ENCODE measurements around the gene MMP11.

MMP11 gene

GRCh38 chr22:23832226-23833016 is 59.8 kb downstream of the MMP11 start:
- no peak for DNase-seq

- no peak for DNase-seq
Observed at GRCh38 chr22:23833017-23833751, 60.5 kb downstream of the MMP11 start.
